Trophoblast cell (in vitro differentiated cells and primary cell): ENCODE data around the gene GPR35.

Source experiments
- DNase-seq, 2 donors: peaks; one replicate each; pipeline ENCODE4 v3.0.0-alpha.2; 2016
- H2AFZ ChIP-seq: 2 replicates; pipeline ENCODE4 v1.6.1; 2013; ENCODE audit warnings: low read length, moderate library complexity, mild to moderate bottlenecking; ENCODE audit not compliant: insufficient read depth, poor library complexity
- H2AK5ac ChIP-seq: 2 replicates; pipeline ENCODE4 v1.6.1; 2013; ENCODE audit warnings: mild to moderate bottlenecking, low read length
- H2BK120ac ChIP-seq: 2 replicates; pipeline ENCODE4 v1.6.1; 2013; ENCODE audit warnings: low read length, mild to moderate bottlenecking, moderate library complexity; ENCODE audit not compliant: insufficient read depth, poor library complexity
- H2BK12ac ChIP-seq: 2 replicates; pipeline ENCODE4 v1.6.1; 2013; ENCODE audit warnings: mild to moderate bottlenecking, low read length, moderate library complexity
- H2BK5ac ChIP-seq: 2 replicates; pipeline ENCODE4 v1.6.1; 2013; ENCODE audit warnings: low read length, low read depth, moderate library complexity, mild to moderate bottlenecking; ENCODE audit not compliant: poor library complexity
- H3K14ac ChIP-seq: 2 replicates; pipeline ENCODE4 v1.6.1; 2013; ENCODE audit warnings: mild to moderate bottlenecking, low read length
- H3K18ac ChIP-seq: 2 replicates; pipeline ENCODE4 v1.6.1; 2013; ENCODE audit warnings: mild to moderate bottlenecking, low read length
- H3K23ac ChIP-seq: 2 replicates; pipeline ENCODE4 v1.6.1; 2013; ENCODE audit warnings: low read length
- H3K27ac ChIP-seq: 2 replicates; pipeline ENCODE4 v1.5.1; 2013; ENCODE audit warnings: low read depth, mild to moderate bottlenecking, inconsistent platforms, low read length, moderate library complexity
- H3K27me3 ChIP-seq: 2 replicates; pipeline ENCODE4 v1.6.1; 2013; ENCODE audit warnings: inconsistent platforms, mild to moderate bottlenecking, low read length, moderate library complexity; ENCODE audit not compliant: insufficient read depth
- H3K36me3 ChIP-seq, 2 experiments: 1 replicate in 1 of 2; 2 replicates in 1 of 2; pipeline ENCODE4 v1.6.1; 2013; ENCODE audit warnings: low read length in 2 of 2, mild to moderate bottlenecking in 2 of 2, moderate library complexity in 1 of 2; ENCODE audit not compliant: insufficient read depth in 2 of 2, control insufficient read depth in 1 of 2
- H3K4ac ChIP-seq: 2 replicates; pipeline ENCODE4 v1.6.1; 2013; ENCODE audit warnings: low read depth, mild to moderate bottlenecking, low read length, moderate library complexity
- H3K4me1 ChIP-seq, 2 experiments: 1 replicate in 1 of 2; 2 replicates in 1 of 2; pipeline ENCODE4 v1.6.1; 2013; ENCODE audit warnings: low read length in 2 of 2, mild to moderate bottlenecking in 2 of 2, moderate library complexity in 1 of 2; ENCODE audit not compliant: insufficient read depth in 2 of 2, control insufficient read depth in 1 of 2
- H3K4me2 ChIP-seq: 2 replicates; pipeline ENCODE4 v1.6.1; 2013; ENCODE audit warnings: inconsistent platforms, mild to moderate bottlenecking, low read length, moderate library complexity
- H3K4me3 ChIP-seq: 2 replicates; pipeline ENCODE4 v1.5.1; 2013; ENCODE audit warnings: mild to moderate bottlenecking, low read depth, low read length, inconsistent platforms
- H3K79me1 ChIP-seq: one replicate; pipeline ENCODE4 v1.6.1; 2013; ENCODE audit warnings: low read length
- H3K79me2 ChIP-seq: 2 replicates; pipeline ENCODE4 v1.6.1; 2013; ENCODE audit warnings: low read length, mild to moderate bottlenecking; ENCODE audit not compliant: control insufficient read depth, insufficient read depth, poor library complexity
- H3K9ac ChIP-seq: 2 replicates; pipeline ENCODE4 v1.6.1; 2013; ENCODE audit warnings: mild to moderate bottlenecking, low read length
- H3K9me3 ChIP-seq: 2 replicates; pipeline ENCODE4 v1.6.1; 2013; ENCODE audit warnings: low read depth, mild to moderate bottlenecking, control low read depth, inconsistent platforms, low read length; ENCODE audit not compliant: insufficient read depth
- H4K12ac ChIP-seq: 2 replicates; pipeline ENCODE4 v1.6.1; 2013; ENCODE audit warnings: low read depth, mild to moderate bottlenecking, low read length, moderate library complexity
- H4K8ac ChIP-seq: 2 replicates; pipeline ENCODE4 v1.6.1; 2013; ENCODE audit warnings: low read depth, mild to moderate bottlenecking, low read length, moderate library complexity
- H4K91ac ChIP-seq: one replicate; pipeline ENCODE4 v1.6.1; 2013; ENCODE audit warnings: low read depth, mild to moderate bottlenecking, low read length, moderate library complexity
- WGBS: extraction: QIAGEN DNeasy Blood & Tissue Kit; methylation state at CpG from one replicate; pipeline ENCODE4 v1.1.7; 2013; ENCODE audit warnings: missing lambda C conversion rate; ENCODE audit not compliant: insufficient read length, insufficient coverage; ENCODE audit errors: extremely low coverage; 5-methylcytosine and 5-hydroxymethylcytosine counted together

Gene GPR35

DNA sequence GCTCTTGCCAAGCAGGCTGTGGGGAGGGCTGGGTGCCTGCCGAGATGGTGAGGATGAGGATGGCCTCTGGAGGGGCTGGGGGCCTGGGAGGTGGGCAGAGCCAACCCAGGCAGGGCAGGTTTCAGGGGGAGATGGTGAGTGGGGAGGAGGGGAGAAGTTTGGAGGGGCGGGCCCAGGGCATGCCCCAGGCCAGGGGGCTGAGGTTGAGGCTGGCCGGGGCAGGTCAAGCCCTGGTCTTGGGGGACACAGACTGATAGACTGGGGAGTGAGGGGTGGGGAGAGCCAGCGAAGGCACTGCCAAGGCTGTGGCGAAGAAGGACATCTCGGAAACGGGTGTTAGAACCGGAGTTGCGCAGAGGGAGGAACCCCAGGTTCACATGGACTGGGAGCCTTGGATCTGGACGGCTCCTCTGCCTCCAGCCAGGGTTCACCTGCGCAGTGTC, 26.1 kb upstream of the GPR35 start:
- WGBS = no CpG with 5 or more reads among the region's 11 CpGs

DNA sequence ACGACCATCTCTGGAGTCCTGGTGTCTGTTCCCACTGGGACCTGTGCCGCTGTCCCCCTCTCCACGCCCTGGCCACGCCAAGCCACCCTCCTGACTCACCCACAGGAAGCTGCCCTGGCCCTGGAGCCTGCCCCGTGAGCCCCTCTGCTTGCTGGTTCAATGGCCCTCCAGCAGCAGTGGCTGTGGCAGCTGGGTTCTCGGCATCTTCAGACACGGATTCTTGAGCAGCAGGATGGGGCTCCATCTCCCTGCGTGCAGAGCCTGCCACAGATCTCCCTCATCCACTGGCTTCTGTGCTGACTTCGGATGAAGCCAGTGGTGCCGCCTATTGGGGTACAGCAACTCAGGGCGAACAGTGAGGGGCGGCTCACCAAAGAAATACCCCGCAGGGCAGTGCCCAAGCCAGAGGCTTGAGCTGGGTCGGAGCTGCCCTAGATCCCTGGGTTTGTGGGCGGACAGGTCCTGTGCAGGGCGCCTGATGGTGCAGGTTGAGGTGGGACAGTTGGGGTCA, 24.8 kb upstream of the GPR35 start:
- H3K36me3 ChIP-seq = peaks cover 24 to 29% of the 10 kb centered on the region in 2 experiments
- no peak overlapping the region for H3K4me2 ChIP-seq
- no peak overlapping the region for H4K91ac ChIP-seq
- no peak overlapping the region for H2BK5ac ChIP-seq
- H3K14ac ChIP-seq = no peak overlapping the region
- no peaks in the 10 kb centered on the region for H3K79me1 ChIP-seq
- no peak overlapping the region for H4K8ac ChIP-seq
- no peak overlapping the region for H2BK120ac ChIP-seq
- H2AK5ac ChIP-seq = no peak overlapping the region
- H3K23ac ChIP-seq = no peak overlapping the region
- no peak overlapping the region for H3K4me3 ChIP-seq
- H3K27ac ChIP-seq = no peak overlapping the region
- no peak overlapping the region for H2BK12ac ChIP-seq
- H3K9ac ChIP-seq = no peak overlapping the region
- no peaks in the 10 kb centered on the region for H3K27me3 ChIP-seq
- no peaks in the 10 kb centered on the region for H3K79me2 ChIP-seq
- no CpG with 5 or more reads among the region's 16 CpGs for WGBS
- H3K4me1 ChIP-seq = no peaks in the 10 kb centered on the region
- no peak overlapping the region for H3K18ac ChIP-seq
- H4K12ac ChIP-seq = no peak overlapping the region
- no peak for DNase-seq
- no peak overlapping the region for H2AFZ ChIP-seq
- H3K9me3 ChIP-seq = no peaks in the 10 kb centered on the region
- no peak overlapping the region for H3K4ac ChIP-seq

More for the DNA sequence above, 26.1 kb upstream of the GPR35 start:
- H3K4me3 ChIP-seq = no peak overlapping the region
- H3K36me3 ChIP-seq = peaks cover 25 to 35% of the 10 kb centered on the region in 2 experiments
- no peak overlapping the region for H3K27ac ChIP-seq
- H2BK12ac ChIP-seq = no peak overlapping the region
- no peaks in the 10 kb centered on the region for H3K79me2 ChIP-seq
- no peak overlapping the region for H4K8ac ChIP-seq
- no peaks in the 10 kb centered on the region for H3K27me3 ChIP-seq
- no peak overlapping the region for H3K18ac ChIP-seq
- H3K9me3 ChIP-seq = no peaks in the 10 kb centered on the region
- no peak overlapping the region for H2AFZ ChIP-seq
- H3K4me1 ChIP-seq = no peaks in the 10 kb centered on the region
- H3K79me1 ChIP-seq = no peaks in the 10 kb centered on the region
- H3K4ac ChIP-seq = no peak overlapping the region
- H3K23ac ChIP-seq = no peak overlapping the region
- no peak for DNase-seq
- no peak overlapping the region for H3K9ac ChIP-seq
- no peak overlapping the region for H3K4me2 ChIP-seq
- H4K91ac ChIP-seq = no peak overlapping the region
- H3K14ac ChIP-seq = no peak overlapping the region
- no peak overlapping the region for H2BK120ac ChIP-seq
- no peak overlapping the region for H2AK5ac ChIP-seq
- no peak overlapping the region for H4K12ac ChIP-seq
- H2BK5ac ChIP-seq = no peak overlapping the region

DNA sequence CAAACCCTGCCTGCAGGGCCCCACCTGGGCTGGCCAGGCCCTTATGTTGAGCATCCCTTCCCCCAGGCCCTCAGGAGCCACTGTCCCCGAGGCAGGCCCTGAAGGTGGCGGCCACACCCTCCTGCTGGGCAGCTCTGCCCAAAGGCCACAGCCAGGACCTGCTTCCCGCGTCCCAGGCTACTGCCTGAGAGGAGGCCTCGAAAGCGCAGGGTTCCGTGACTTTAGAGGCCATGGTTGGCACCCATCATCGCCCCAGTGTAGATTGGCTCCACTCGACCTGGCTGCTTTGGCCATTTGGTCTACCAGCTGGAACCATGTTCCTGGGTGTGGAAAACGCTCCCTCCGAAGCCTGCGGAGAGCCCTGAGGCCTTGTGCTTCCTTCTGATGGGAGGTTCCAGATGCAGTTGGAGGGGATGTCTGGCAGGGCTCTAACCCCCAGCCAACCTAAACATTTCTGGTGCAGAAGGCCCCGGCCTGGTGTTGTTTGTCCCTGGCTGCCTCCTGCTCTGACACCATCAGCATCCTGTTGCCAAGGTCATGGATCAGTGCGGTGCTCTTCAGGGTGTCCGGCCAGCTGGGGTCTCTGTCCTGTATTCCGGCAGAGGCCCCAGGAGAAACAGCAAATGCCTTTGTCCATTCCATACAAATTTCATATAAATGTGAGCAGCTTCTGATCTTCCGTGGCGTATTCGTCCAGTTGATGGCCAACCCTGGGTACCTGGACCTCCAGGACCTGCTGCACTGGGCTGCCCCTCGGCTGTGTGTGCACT, 24.0 kb upstream of the GPR35 start:
- Histone ChIP-seq H3K14ac (no peak overlapping the region), H4K12ac (no peak overlapping the region), H3K4me3 (no peak overlapping the region), H2BK12ac (no peak overlapping the region), H3K27me3 (no peaks in the 10 kb centered on the region), H2AK5ac (no peak overlapping the region), H3K9ac (no peak overlapping the region), H2AFZ (no peak overlapping the region), H3K36me3 (peaks cover 19 to 24% of the 10 kb centered on the region in 2 experiments), H3K27ac (no peak overlapping the region), H3K18ac (no peak overlapping the region), H3K4me2 (no peak overlapping the region), H3K79me1 (no peaks in the 10 kb centered on the region), H3K4ac (no peak overlapping the region), H3K9me3 (peaks cover 1% of the 10 kb centered on the region), H4K8ac (no peak overlapping the region), H3K4me1 (no peaks in the 10 kb centered on the region), H3K79me2 (no peaks in the 10 kb centered on the region), H4K91ac (no peak overlapping the region), H2BK120ac (no peak overlapping the region), H3K23ac (no peak overlapping the region), H2BK5ac (no peak overlapping the region)
- no CpG with 5 or more reads among the region's 20 CpGs for WGBS
- DNase-seq = no peak

DNA sequence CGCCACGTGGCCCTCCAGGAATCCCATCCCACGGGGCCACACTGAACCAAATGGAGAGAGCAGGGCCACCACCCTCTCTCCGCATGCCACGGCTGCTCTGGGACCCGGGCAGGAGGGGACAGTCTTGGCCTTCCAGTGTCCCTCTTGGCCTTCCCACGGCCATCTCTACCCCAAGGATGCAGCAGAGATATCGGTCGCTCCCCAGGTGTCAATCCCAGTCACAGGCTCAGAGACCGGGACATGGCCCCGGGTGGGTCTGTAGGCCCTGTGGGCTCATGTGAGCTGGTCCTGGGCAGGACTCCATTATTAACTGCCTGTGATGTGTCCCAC, 23.5 kb upstream of the GPR35 start:
- peaks cover 16 to 21% of the 10 kb centered on the region in 2 experiments for H3K36me3 ChIP-seq
- H2AFZ ChIP-seq = no peak overlapping the region
- no peak overlapping the region for H2BK12ac ChIP-seq
- no peak overlapping the region for H4K12ac ChIP-seq
- H3K14ac ChIP-seq = no peak overlapping the region
- H3K4me2 ChIP-seq = no peak overlapping the region
- no peak overlapping the region for H3K23ac ChIP-seq
- no peak overlapping the region for H2AK5ac ChIP-seq
- H3K27me3 ChIP-seq = no peaks in the 10 kb centered on the region
- H2BK120ac ChIP-seq = no peak overlapping the region
- no peak for DNase-seq
- no peak overlapping the region for H3K18ac ChIP-seq
- no CpG with 5 or more reads among the region's 11 CpGs for WGBS
- no peak overlapping the region for H4K8ac ChIP-seq
- H2BK5ac ChIP-seq = no peak overlapping the region
- no peaks in the 10 kb centered on the region for H3K79me1 ChIP-seq
- H3K4me1 ChIP-seq = no peaks in the 10 kb centered on the region
- H3K4ac ChIP-seq = no peak overlapping the region
- no peak overlapping the region for H4K91ac ChIP-seq
- H3K9ac ChIP-seq = no peak overlapping the region
- H3K4me3 ChIP-seq = no peak overlapping the region
- H3K79me2 ChIP-seq = no peaks in the 10 kb centered on the region
- peaks cover 2% of the 10 kb centered on the region for H3K9me3 ChIP-seq
- H3K27ac ChIP-seq = no peak overlapping the region
